H1 (cell line): Measurements from ENCODE around the gene GBP7. TPM values are rescaled to one million over a fixed set of nuclear protein-coding genes. Genes with fewer than 3 reads are reported as not detected.

Source experiments
- CTCF ChIA-PET: fragments of 300-600 bp; sonication (Branson Sonifier 250); formaldehyde crosslinking; loops from one replicate; lab custom pipeline; 2021; ENCODE audit not compliant: partially characterized antibody; lab: Charles Lee
- POLR2A ChIA-PET: fragments of 300-600 bp; sonication (Branson Sonifier 250); formaldehyde crosslinking; loops from one replicate; lab custom pipeline; 2021; ENCODE audit warnings: inconsistent platforms; ENCODE audit not compliant: partially characterized antibody; lab: Charles Lee
- DNase-seq, 2 experiments: peaks; one replicate each; pipeline versions ENCODE4 v3.0.0 to v3.0.0-alpha.2; 2010 to 2022; ENCODE audit warnings: low spot score in 2 of 2, low read depth in 1 of 2, mixed read lengths in 1 of 2
- FAIRE-seq: peaks from 2 replicates; lab custom pipeline; 2011; peaks lifted over from hg19 to GRCh38; lab: Jason Lieb, UNC
- H2AFZ ChIP-seq: 2 replicates; pipeline ENCODE4 v1.8.1; 2012; ENCODE audit warnings: low read length, inconsistent platforms
- H2AK5ac ChIP-seq: 2 replicates; pipeline ENCODE4 v1.6.1; 2013; ENCODE audit warnings: low read depth, low read length
- H2BK120ac ChIP-seq: replicated peaks from 2 replicates; pipeline ENCODE3; 2013; ENCODE audit warnings: low read depth, low read length, inconsistent platforms
- H2BK12ac ChIP-seq: 2 replicates; pipeline ENCODE4 v1.6.1; 2013; ENCODE audit warnings: low read depth, low read length
- H2BK15ac ChIP-seq: 2 replicates; pipeline ENCODE4 v1.6.1; 2013; ENCODE audit warnings: low read length
- H2BK20ac ChIP-seq: 2 replicates; pipeline ENCODE4 v1.6.1; 2013; ENCODE audit warnings: low read length
- H2BK5ac ChIP-seq: 2 replicates; pipeline ENCODE4 v1.6.1; 2013; ENCODE audit warnings: low read depth, low read length
- H3K14ac ChIP-seq: 2 replicates; pipeline ENCODE4 v1.6.1; 2013; ENCODE audit warnings: inconsistent platforms; ENCODE audit not compliant: insufficient read length
- H3K18ac ChIP-seq: 2 replicates; pipeline ENCODE4 v1.6.1; 2013; ENCODE audit warnings: low read length; ENCODE audit errors: extremely low read depth
- H3K23ac ChIP-seq: 2 replicates; pipeline ENCODE4 v1.6.1; 2013; ENCODE audit warnings: inconsistent platforms; ENCODE audit not compliant: insufficient read length
- H3K23me2 ChIP-seq: 2 replicates; pipeline ENCODE4 v1.6.1; 2013; ENCODE audit warnings: low read depth, low read length
- H3K27ac ChIP-seq: 2 replicates; pipeline ENCODE4 v1.6.1; 2011; ENCODE audit warnings: low read depth, low read length, inconsistent platforms
- H3K27me3 ChIP-seq, 4 experiments: replicated peaks in 1 of 4; 1 replicate in 1 of 4; 2 replicates in 3 of 4; pipeline versions ENCODE4 v1.6.1 to v1.8.1; 2011 to 2013; ENCODE audit warnings: low read length in 3 of 4, mild to moderate bottlenecking in 3 of 4, inconsistent platforms in 2 of 4, mixed read lengths in 2 of 4, moderate library complexity in 1 of 4; ENCODE audit not compliant: control insufficient read depth in 3 of 4, insufficient read depth in 3 of 4; ENCODE audit errors: extremely low read depth in 1 of 4
- H3K36me3 ChIP-seq, 4 experiments: 2 replicates each; pipeline versions ENCODE4 v1.6.1 to v1.8.1; 2011 to 2013; ENCODE audit warnings: mild to moderate bottlenecking in 4 of 4, low read length in 3 of 4, moderate library complexity in 2 of 4, control low read depth in 1 of 4, inconsistent platforms in 1 of 4; ENCODE audit not compliant: insufficient read depth in 4 of 4, control insufficient read depth in 2 of 4
- H3K4ac ChIP-seq: replicated peaks from 2 replicates; pipeline ENCODE3; 2013; ENCODE audit warnings: low read length, low read depth, mixed read lengths, inconsistent platforms; ENCODE audit not compliant: insufficient read length
- H3K4me1 ChIP-seq, 4 experiments: replicated peaks in 1 of 4; 1 replicate in 1 of 4; 2 replicates in 3 of 4; pipeline versions ENCODE4 v1.6.1 to v1.8.1; 2011 to 2013; ENCODE audit warnings: low read length in 3 of 4, inconsistent platforms in 2 of 4, mixed read lengths in 1 of 4; ENCODE audit not compliant: insufficient read depth in 4 of 4, control insufficient read depth in 3 of 4
- H3K4me2 ChIP-seq, 2 experiments: 2 replicates each; pipeline versions ENCODE4 v1.6.1 to v1.8.1; 2011 to 2013; ENCODE audit warnings: low read depth in 2 of 2, low read length in 2 of 2, control low read depth in 1 of 2, inconsistent platforms in 1 of 2, mild to moderate bottlenecking in 1 of 2; ENCODE audit not compliant: insufficient read depth in 1 of 2
- H3K4me3 ChIP-seq, 4 experiments: fragments of 200-600, 300-600 bp in 1 of 4; sonication (generic), shearing (Covaris generic), sonication (Bioruptor Twin) in 1 of 4; 2 replicates each; pipeline versions ENCODE4 v1.5.1 to v1.8.1; 2011 to 2016; ENCODE audit warnings: low read length in 4 of 4, low read depth in 3 of 4, control low read depth in 2 of 4, inconsistent platforms in 2 of 4, mild to moderate bottlenecking in 2 of 4, mixed read lengths in 1 of 4, moderate library complexity in 1 of 4; ENCODE audit not compliant: insufficient read depth in 2 of 4; ENCODE audit errors: extremely low read depth in 1 of 4
- H3K56ac ChIP-seq: replicated peaks from 2 replicates; pipeline ENCODE3; 2013; ENCODE audit warnings: low read depth, mild to moderate bottlenecking, mixed read lengths, low read length, inconsistent platforms; ENCODE audit not compliant: insufficient read length
- H3K79me1 ChIP-seq: 2 replicates; pipeline ENCODE4 v1.6.1; 2013; ENCODE audit warnings: low read depth, low read length, control low read depth
- H3K79me2 ChIP-seq, 2 experiments: 2 replicates each; pipeline versions ENCODE4 v1.6.1 to v1.8.1; 2012 to 2013; ENCODE audit warnings: low read length in 2 of 2, mild to moderate bottlenecking in 2 of 2, inconsistent platforms in 1 of 2; ENCODE audit not compliant: insufficient read depth in 2 of 2, control insufficient read depth in 1 of 2
- H3K9ac ChIP-seq, 4 experiments: replicated peaks in 1 of 4; 1 replicate in 1 of 4; 2 replicates in 3 of 4; pipeline versions ENCODE4 v1.6.1 to v1.8.1; 2011 to 2013; ENCODE audit warnings: low read depth in 3 of 4, low read length in 3 of 4, control low read depth in 2 of 4, mild to moderate bottlenecking in 2 of 4, moderate library complexity in 2 of 4, inconsistent platforms in 1 of 4; ENCODE audit errors: extremely low read depth in 1 of 4
- H3K9me3 ChIP-seq, 2 experiments: 2 replicates each; pipeline versions ENCODE4 v1.6.1 to v1.8.1; 2012 to 2013; ENCODE audit warnings: mild to moderate bottlenecking in 2 of 2, moderate library complexity in 2 of 2, control low read depth in 1 of 2, inconsistent platforms in 1 of 2, low read depth in 1 of 2, low read length in 1 of 2, mixed read lengths in 1 of 2; ENCODE audit not compliant: insufficient read depth in 2 of 2
- H4K20me1 ChIP-seq, 2 experiments: replicated peaks in 1 of 2; 2 replicates each; pipeline versions ENCODE3 to v1.8.1; 2011 to 2013; ENCODE audit warnings: inconsistent platforms in 2 of 2, low read length in 2 of 2, mild to moderate bottlenecking in 1 of 2; ENCODE audit not compliant: insufficient read depth in 2 of 2, control insufficient read depth in 1 of 2
- H4K5ac ChIP-seq: 2 replicates; pipeline ENCODE4 v1.6.1; 2013; ENCODE audit warnings: low read length, low read depth, mixed read lengths, inconsistent platforms; ENCODE audit not compliant: insufficient read length
- H4K8ac ChIP-seq: 2 replicates; pipeline ENCODE4 v1.8.0; 2013; ENCODE audit warnings: mild to moderate bottlenecking, moderate library complexity, low read length, inconsistent platforms; ENCODE audit not compliant: insufficient read depth; ENCODE audit errors: extremely low read depth
- H4K91ac ChIP-seq: replicated peaks from 2 replicates; pipeline ENCODE3; 2013; ENCODE audit warnings: low read length, mixed read lengths, inconsistent platforms; ENCODE audit not compliant: insufficient read length
- CTCF ChIP-seq, 3 experiments: IDR thresholded peaks; 1 replicate in 2 of 3; 2 replicates in 1 of 3; pipeline versions ENCODE4 v1.5.1 to v1.6.1; 2011; ENCODE audit warnings: low read length in 3 of 3, mild to moderate bottlenecking in 3 of 3, inconsistent platforms in 2 of 3, low read depth in 1 of 3, moderate library complexity in 1 of 3; ENCODE audit not compliant: insufficient read depth in 1 of 3; ENCODE audit errors: control extremely low read depth in 1 of 3
- GTF2F1 ChIP-seq: IDR thresholded peaks from 2 replicates; pipeline ENCODE4 v1.6.1; 2012; ENCODE audit warnings: low read depth, low read length, improper control_type of control experiment, borderline replicate concordance
- RAD21 ChIP-seq, 2 experiments: IDR thresholded peaks in 1 of 2; conservative IDR thresholded peaks in 1 of 2; 2 replicates each; pipeline ENCODE4 v1.6.1; 2011; ENCODE audit warnings: low read depth in 2 of 2, low read length in 2 of 2, improper control_type of control experiment in 1 of 2, inconsistent platforms in 1 of 2, mild to moderate bottlenecking in 1 of 2, moderate library complexity in 1 of 2
- polyA plus RNA-seq, 7 experiments: library from polyadenylated mRNA; depleted of rRNA in 3 of 7; stranded (reverse) in 5 of 7; unstranded in 2 of 7; fragments of >200 nt in 5 of 7; fragments of 200-250 nt in 2 of 7; gene quantifications; 1 replicate in 5 of 7; 2 replicates in 1 of 7; 4 replicates in 1 of 7; pipeline versions ENCODE4 v1.2.1 to v1.2.3, GENCODE V29; 2011 to 2013; ENCODE audit warnings: missing spikeins in 2 of 7, mixed read lengths in 2 of 7
- total RNA-seq: library from RNA; stranded (reverse); fragmentation: NEBNext Ultra II Directional; extraction: Animal tissue kit (Norgen Biotek cat#: 25700); gene quantifications from 2 replicates; pipeline ENCODE4 v1.2.1, GENCODE V29; 2021

Gene GBP7
- total and polyA plus RNA-seq, 2 of the 8 experiments (the other 6 are each of a cell fraction or from before 2014, with no cell fraction given): not detected

GRCh38 chr1:89085781-89086180, 90.0 kb downstream of the GBP7 start:
- Histone ChIP-seq H3K9ac (no peak overlapping the region), H3K36me3 (no peaks in the 10 kb centered on the region), H3K27me3 (no peaks in the 10 kb centered on the region), H4K91ac (no peak overlapping the region), H2BK15ac (no peak overlapping the region), H2BK12ac (no peak overlapping the region), H4K20me1 (no peaks in the 10 kb centered on the region), H3K4me3 (no peak overlapping the region), H2AFZ (no peak overlapping the region), H2BK5ac (no peak overlapping the region), H2BK120ac (no peak overlapping the region), H3K27ac (no peak overlapping the region), H3K4me1 (0 out of 7 replicates have a peak, but pooled peaks cover 0 to 3% (median 0%) of the 10 kb centered on the region in 4 experiments), H3K23me2 (no peaks in the 10 kb centered on the region), H3K23ac (no peak overlapping the region), H3K79me1 (no peaks in the 10 kb centered on the region), H3K79me2 (no peaks in the 10 kb centered on the region), H3K9me3 (peaks cover 4 to 6% of the 10 kb centered on the region in 2 experiments; a peak in 2 of 4 replicates), H2AK5ac (no peak overlapping the region), H3K56ac (no peak overlapping the region), H3K18ac (no peak overlapping the region), H3K14ac (no peak overlapping the region), H2BK20ac (no peak overlapping the region), H3K4me2 (no peak overlapping the region), H3K4ac (no peak overlapping the region), H4K5ac (no peak overlapping the region), H4K8ac (no peak overlapping the region)
- ChIA-PET CTCF (interaction anchor here (0.6 to 2.2 kb wide), 22 partner anchors 11 to 835 kb away, joined by 3 to 13 read pairs (median 4); no protein-coding TSS in a partner anchor), POLR2A (no interaction called here)
- DNase-seq (no peak), FAIRE-seq (peak; percentile 72)
- TF ChIP-seq GTF2F1 (no peak), CTCF (IDR thresholded peaks at IDR 0.05; ENCODE audit: control extremely low read depth in 1 of 3, insufficient read depth in 1 of 3, low read depth in 1 of 3, low read length in 3 of 3) (peak in 2 of 3 experiments; percentile 60 to 65; a peak in 3 of 4 replicates), RAD21 (IDR thresholded peaks at IDR 0.05 in 1 of 2, conservative IDR thresholded peaks at IDR 0.05 in 1 of 2; ENCODE audit: low read depth in 2 of 2, low read length in 2 of 2) (peak; percentile 84 to 85)
